Measurements from ENCODE around the gene RHOB.

RHOB gene

GRCh38 chr2:20487030-20487391, 40.1 kb downstream of the RHOB start:
- Histone ChIP-seq H3K4me2 (ENCODE audit: low read length) (no peak overlapping the region), H3K27me3 (ENCODE audit: control insufficient read depth, insufficient read depth, low read length) (no peaks in the 10 kb centered on the region), H3K4me1 (no peaks in the 10 kb centered on the region), H3K9ac (no peak overlapping the region), H3K4me3 (ENCODE audit: low read depth, low read length) (no peak overlapping the region), H3K9me3 (ENCODE audit: control insufficient read depth, low read length) (no peaks in the 10 kb centered on the region), H3K36me3 (ENCODE audit: control insufficient read depth, insufficient read depth, low read length) (no peaks in the 10 kb centered on the region), H3K79me2 (no peaks in the 10 kb centered on the region), H3K27ac (no peak overlapping the region), H2AFZ (no peak overlapping the region)
- no peak for TF ChIP-seq CTCF (IDR thresholded peaks at IDR 0.05)

DNA sequence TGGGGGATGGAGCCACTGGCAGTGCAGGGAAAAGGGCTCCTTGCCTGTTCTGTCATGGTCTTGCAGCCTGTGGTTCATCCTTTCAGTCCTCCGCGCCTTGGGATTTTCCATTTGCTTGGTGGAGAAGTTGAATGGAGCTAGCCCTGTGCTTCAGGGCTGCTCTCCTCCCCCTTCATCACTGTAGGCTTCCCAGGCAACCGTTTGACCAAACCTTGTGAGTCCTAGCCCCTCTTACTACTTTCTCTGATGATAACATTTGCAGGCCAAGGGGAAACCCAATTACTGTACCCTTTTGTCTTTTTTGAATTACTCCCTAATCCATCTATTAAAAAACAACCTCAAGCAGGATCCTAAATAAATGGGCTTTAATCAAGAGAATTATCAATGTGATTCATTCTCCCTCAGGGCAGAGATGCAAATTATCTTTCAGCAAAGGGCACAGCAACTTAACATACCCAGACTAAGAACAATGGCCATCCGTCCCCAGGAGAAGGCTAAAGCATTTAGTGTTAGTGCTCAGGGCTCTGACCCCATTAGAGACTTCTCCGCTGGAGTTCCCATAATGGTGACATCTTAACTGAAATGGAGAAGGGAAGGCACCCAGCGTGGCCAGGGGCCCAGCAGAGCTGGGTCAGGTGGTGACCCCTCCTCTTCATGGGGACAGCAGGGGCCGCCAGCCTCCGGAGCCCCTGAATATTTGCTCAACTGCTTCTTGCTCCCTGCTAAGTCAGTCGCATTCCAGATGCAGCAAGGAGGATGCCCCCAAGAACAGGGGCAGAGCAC, 40.7 kb downstream of the RHOB start:
- no peak for TF ChIP-seq CTCF (IDR thresholded peaks at IDR 0.05)
- no peak overlapping the region for H3K9ac ChIP-seq
- H3K4me2 ChIP-seq (ENCODE audit: low read length), result no peak overlapping the region
- H3K79me2 ChIP-seq, result no peaks in the 10 kb centered on the region
- no peak overlapping the region for H2AFZ ChIP-seq
- no peaks in the 10 kb centered on the region for H3K27me3 ChIP-seq (ENCODE audit: control insufficient read depth, insufficient read depth, low read length)
- H3K9me3 ChIP-seq (ENCODE audit: control insufficient read depth, low read length), result no peaks in the 10 kb centered on the region
- no peak overlapping the region for H3K27ac ChIP-seq
- H3K4me3 ChIP-seq (ENCODE audit: low read depth, low read length), result no peak overlapping the region
- no peaks in the 10 kb centered on the region for H3K36me3 ChIP-seq (ENCODE audit: control insufficient read depth, insufficient read depth, low read length)
- no peaks in the 10 kb centered on the region for H3K4me1 ChIP-seq

DNA sequence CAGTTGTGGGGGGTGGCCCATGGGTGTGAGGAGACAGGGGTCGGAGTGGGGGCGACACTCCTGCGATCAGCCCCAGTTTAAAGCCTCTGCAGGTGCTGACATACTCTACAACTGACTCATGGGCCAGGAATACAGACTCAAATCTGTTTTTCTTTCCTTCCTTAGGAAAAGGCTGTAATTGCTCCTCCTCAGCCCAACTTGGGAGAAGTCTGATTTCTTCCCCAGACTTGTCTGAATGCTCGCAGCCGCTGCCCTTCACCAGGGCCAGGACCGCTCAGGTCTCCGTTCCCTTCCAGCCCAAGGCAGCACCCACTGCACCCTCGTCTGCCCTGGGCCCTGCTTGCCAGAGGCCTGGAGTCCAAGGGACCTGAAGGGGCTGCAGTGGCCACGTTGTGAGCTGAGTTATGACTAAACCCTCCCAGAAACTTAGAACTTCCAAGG, 41.3 kb downstream of the RHOB start:
- Histone ChIP-seq H3K4me1 (no peaks in the 10 kb centered on the region), H3K27ac (no peak overlapping the region), H3K79me2 (no peaks in the 10 kb centered on the region), H3K4me3 (ENCODE audit: low read depth, low read length) (no peak overlapping the region), H3K4me2 (ENCODE audit: low read length) (no peak overlapping the region), H3K9me3 (ENCODE audit: control insufficient read depth, low read length) (no peaks in the 10 kb centered on the region), H2AFZ (no peak overlapping the region), H3K27me3 (ENCODE audit: control insufficient read depth, insufficient read depth, low read length) (no peaks in the 10 kb centered on the region), H3K9ac (no peak overlapping the region), H3K36me3 (ENCODE audit: control insufficient read depth, insufficient read depth, low read length) (no peaks in the 10 kb centered on the region)
- no peak for TF ChIP-seq CTCF (IDR thresholded peaks at IDR 0.05)

- no peak for TF ChIP-seq CTCF (IDR thresholded peaks at IDR 0.05)
- Histone ChIP-seq H3K4me1 (no peaks in the 10 kb centered on the region), H3K9ac (no peak overlapping the region), H3K27me3 (ENCODE audit: control insufficient read depth, insufficient read depth, low read length) (no peaks in the 10 kb centered on the region), H3K4me3 (ENCODE audit: low read depth, low read length) (no peak overlapping the region), H3K9me3 (ENCODE audit: control insufficient read depth, low read length) (no peaks in the 10 kb centered on the region), H3K79me2 (no peaks in the 10 kb centered on the region), H3K4me2 (ENCODE audit: low read length) (no peak overlapping the region), H3K36me3 (ENCODE audit: control insufficient read depth, insufficient read depth, low read length) (no peaks in the 10 kb centered on the region), H3K27ac (no peak overlapping the region), H2AFZ (no peak overlapping the region)
Observed at GRCh38 chr2:20488782-20489181, 41.9 kb downstream of the RHOB start.

Data from parathyroid adenoma (tissue), 2 donors.